ENCODE data around the gene CD101.

GRCh38 chr1:117013309-117013858, 11.8 kb downstream of the CD101 start:
- no peak for TF ChIP-seq TAF1 (IDR thresholded peaks at IDR 0.05; ENCODE audit: low read depth, low read length)
- TF ChIP-seq POLR2A (IDR thresholded peaks at IDR 0.05; ENCODE audit: low read depth, low read length): no peak
- no peak for TF ChIP-seq POLR2AphosphoS5 (IDR thresholded peaks at IDR 0.05; ENCODE audit: low read depth, low read length)
